Mesothelial cell of epicardium (in vitro differentiated cells): ENCODE measurements around the gene NR5A2. TPM values are rescaled to one million over a fixed set of nuclear protein-coding genes. Genes with fewer than 3 reads are reported as not detected.

Source experiments
- DNase-seq, 2 experiments: peaks; one replicate each; pipeline ENCODE4 v3.0.0; 2021; ENCODE audit warnings: low spot score in 2 of 2; ENCODE audit not compliant: unreplicated experiment in 2 of 2
- H3K27ac Mint-ChIP-seq: 2 replicates; pipeline ENCODE4 v1.8.0; 2021; ENCODE audit warnings: mixed read lengths
- H3K27me3 Mint-ChIP-seq: 2 replicates; pipeline ENCODE4 v1.8.0; 2021; ENCODE audit warnings: low read depth, mixed read lengths
- H3K36me3 Mint-ChIP-seq: 2 replicates; pipeline ENCODE4 v1.8.0; 2021; ENCODE audit warnings: mixed read lengths
- H3K4me1 Mint-ChIP-seq: 2 replicates; pipeline ENCODE4 v1.8.0; 2021; ENCODE audit warnings: mixed read lengths
- H3K4me3 Mint-ChIP-seq: 2 replicates; pipeline ENCODE4 v1.8.0; 2021; ENCODE audit warnings: mild to moderate bottlenecking, moderate library complexity, mixed read lengths
- H3K9me3 Mint-ChIP-seq: 2 replicates; pipeline ENCODE4 v1.8.0; 2021; ENCODE audit warnings: mixed read lengths
- total RNA-seq: library from RNA; stranded (reverse); gene quantifications from 3 replicates; pipeline ENCODE4 v1.2.1, GENCODE V29; 2021
- TF ChIP-seq, protein P1 (sequence below): fragments of 200-600 bp; sonication (generic); IDR thresholded peaks from one replicate; pipeline ENCODE4 v1.5.0; 2021; ENCODE audit warnings: antibody characterized with exemption; ENCODE audit not compliant: unreplicated experiment

Gene NR5A2
- total RNA-seq, 1 donor from 2014 or later, result 0.38 TPM

GRCh38 chr1:200030791-200031190, 3.3 kb downstream of the NR5A2 start:
- no peak for DNase-seq
- no peaks in the 10 kb centered on the region for H3K36me3 Mint-ChIP-seq
- peaks cover 4% of the 10 kb centered on the region for H3K4me1 Mint-ChIP-seq
- H3K4me3 Mint-ChIP-seq, result no peak overlapping the region
- no peaks in the 10 kb centered on the region for H3K9me3 Mint-ChIP-seq
- peaks cover 22% of the 10 kb centered on the region for H3K27me3 Mint-ChIP-seq
- H3K27ac Mint-ChIP-seq, result no peak overlapping the region
- TF ChIP-seq, protein P1, sequence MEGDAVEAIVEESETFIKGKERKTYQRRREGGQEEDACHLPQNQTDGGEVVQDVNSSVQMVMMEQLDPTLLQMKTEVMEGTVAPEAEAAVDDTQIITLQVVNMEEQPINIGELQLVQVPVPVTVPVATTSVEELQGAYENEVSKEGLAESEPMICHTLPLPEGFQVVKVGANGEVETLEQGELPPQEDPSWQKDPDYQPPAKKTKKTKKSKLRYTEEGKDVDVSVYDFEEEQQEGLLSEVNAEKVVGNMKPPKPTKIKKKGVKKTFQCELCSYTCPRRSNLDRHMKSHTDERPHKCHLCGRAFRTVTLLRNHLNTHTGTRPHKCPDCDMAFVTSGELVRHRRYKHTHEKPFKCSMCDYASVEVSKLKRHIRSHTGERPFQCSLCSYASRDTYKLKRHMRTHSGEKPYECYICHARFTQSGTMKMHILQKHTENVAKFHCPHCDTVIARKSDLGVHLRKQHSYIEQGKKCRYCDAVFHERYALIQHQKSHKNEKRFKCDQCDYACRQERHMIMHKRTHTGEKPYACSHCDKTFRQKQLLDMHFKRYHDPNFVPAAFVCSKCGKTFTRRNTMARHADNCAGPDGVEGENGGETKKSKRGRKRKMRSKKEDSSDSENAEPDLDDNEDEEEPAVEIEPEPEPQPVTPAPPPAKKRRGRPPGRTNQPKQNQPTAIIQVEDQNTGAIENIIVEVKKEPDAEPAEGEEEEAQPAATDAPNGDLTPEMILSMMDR, result no peak

- DNase-seq, result no peak
- peaks cover 3% of the 10 kb centered on the region for H3K27me3 Mint-ChIP-seq
- TF ChIP-seq, protein P1, result no peak
Measured at GRCh38 chr1:200033511-200034261, 6.2 kb downstream of the NR5A2 start.

GRCh38 chr1:200034262-200034557, 6.7 kb downstream of the NR5A2 start:
- Mint-ChIP-seq H3K27ac (no peak overlapping the region), H3K4me1 (peaks cover 2% of the 10 kb centered on the region), H3K27me3 (no peaks in the 10 kb centered on the region), H3K4me3 (no peak overlapping the region), H3K36me3 (no peaks in the 10 kb centered on the region), H3K9me3 (no peaks in the 10 kb centered on the region)
- TF ChIP-seq, protein P1, result no peak
- no peak for DNase-seq

More at GRCh38 chr1:200033511-200034261, 6.2 kb downstream of the NR5A2 start:
- Mint-ChIP-seq H3K9me3 (no peaks in the 10 kb centered on the region), H3K4me3 (no peak overlapping the region), H3K36me3 (no peaks in the 10 kb centered on the region), H3K27ac (no peak overlapping the region), H3K4me1 (peaks cover 4% of the 10 kb centered on the region)

- H3K4me1 Mint-ChIP-seq, result peaks cover 5% of the 10 kb centered on the region
- peaks cover 5% of the 10 kb centered on the region for H3K27me3 Mint-ChIP-seq
- H3K36me3 Mint-ChIP-seq, result no peaks in the 10 kb centered on the region
- H3K9me3 Mint-ChIP-seq, result no peaks in the 10 kb centered on the region
- TF ChIP-seq, protein P1, result no peak
- no peak overlapping the region for H3K27ac Mint-ChIP-seq
- H3K4me3 Mint-ChIP-seq, result no peak overlapping the region
- no peak for DNase-seq
Measured at GRCh38 chr1:200034761-200035396, 7.4 kb downstream of the NR5A2 start.

- TF ChIP-seq, protein P1, result no peak
- H3K9me3 Mint-ChIP-seq, result no peaks in the 10 kb centered on the region
- H3K4me3 Mint-ChIP-seq, result no peak overlapping the region
- DNase-seq, result no peak
- H3K36me3 Mint-ChIP-seq, result no peaks in the 10 kb centered on the region
- H3K27ac Mint-ChIP-seq, result no peak overlapping the region
- peaks cover 11% of the 10 kb centered on the region for H3K27me3 Mint-ChIP-seq
- H3K4me1 Mint-ChIP-seq, result peaks cover 9% of the 10 kb centered on the region
Measured at GRCh38 chr1:200035397-200035955, 8.0 kb downstream of the NR5A2 start.
